ENCODE measurements around the gene ZNF124.
"Not testable (repeated sequence)": the region's sequence is repeated elsewhere in the genome, so short reads cannot be mapped to it uniquely, and the experiment has no call there.

ZNF124 gene

DNA sequence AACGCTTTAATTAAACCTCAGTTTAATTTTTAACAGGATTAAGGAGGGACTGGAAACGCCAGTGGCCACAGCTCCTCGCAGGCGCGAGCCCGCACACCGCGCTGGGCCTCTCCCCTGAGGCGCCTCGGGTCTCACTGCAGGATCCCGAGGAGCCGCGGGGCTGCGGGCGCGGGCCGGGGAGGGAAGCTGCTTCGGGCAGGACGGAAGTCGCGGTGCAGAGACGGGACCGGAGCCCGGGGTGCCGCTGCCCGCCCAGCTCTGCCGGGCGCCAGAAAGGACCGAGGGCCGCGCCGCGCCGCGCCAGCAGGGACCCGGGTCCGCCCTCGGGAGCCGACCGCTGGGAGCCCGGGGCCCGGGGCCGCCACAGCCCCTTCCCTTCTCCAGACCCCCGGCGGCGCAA lies 377 bp downstream of the ZNF124 start:
- DNase-seq (ENCODE audit: low spot score): not testable (repeated sequence)

DNA sequence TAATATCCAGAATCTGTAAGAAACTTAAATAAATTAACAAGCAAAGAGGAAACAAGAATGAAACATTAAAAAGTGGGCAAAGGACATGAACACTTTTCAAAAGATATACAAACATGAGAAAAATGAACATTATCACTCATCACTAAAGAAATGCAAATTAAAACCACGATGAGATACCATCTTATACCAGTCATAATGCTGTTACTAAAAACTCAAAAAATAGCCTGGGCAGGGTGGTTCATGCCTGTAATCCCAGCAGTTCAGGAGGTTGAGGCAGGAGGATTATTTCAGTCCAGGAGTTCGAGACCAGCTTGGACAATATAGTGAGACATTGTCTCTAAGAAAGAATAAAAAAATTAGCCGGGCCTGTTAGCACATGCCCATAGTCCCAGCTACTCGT lies 6.1 kb downstream of the ZNF124 start:
- no peak for DNase-seq (ENCODE audit: low spot score)

DNA sequence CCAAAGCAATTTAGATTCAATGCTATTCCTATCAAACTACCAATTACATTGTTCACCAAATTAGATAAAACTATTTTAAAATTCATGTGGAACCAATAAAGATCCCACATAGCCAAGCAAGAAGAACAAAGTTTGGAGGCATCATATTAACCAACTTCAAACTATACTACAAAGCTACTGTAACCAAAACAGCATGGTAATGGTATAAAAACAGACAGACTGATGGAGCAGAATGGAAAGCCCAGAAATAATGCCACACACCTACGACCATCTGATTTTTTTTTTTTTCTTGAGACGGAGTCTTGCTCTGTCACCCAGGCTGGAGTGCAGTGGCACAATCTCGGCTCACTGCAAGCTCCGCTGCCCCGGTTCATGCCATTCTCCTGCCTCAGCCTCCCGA lies 7.1 kb downstream of the ZNF124 start:
- no peak for DNase-seq (ENCODE audit: low spot score)

DNA sequence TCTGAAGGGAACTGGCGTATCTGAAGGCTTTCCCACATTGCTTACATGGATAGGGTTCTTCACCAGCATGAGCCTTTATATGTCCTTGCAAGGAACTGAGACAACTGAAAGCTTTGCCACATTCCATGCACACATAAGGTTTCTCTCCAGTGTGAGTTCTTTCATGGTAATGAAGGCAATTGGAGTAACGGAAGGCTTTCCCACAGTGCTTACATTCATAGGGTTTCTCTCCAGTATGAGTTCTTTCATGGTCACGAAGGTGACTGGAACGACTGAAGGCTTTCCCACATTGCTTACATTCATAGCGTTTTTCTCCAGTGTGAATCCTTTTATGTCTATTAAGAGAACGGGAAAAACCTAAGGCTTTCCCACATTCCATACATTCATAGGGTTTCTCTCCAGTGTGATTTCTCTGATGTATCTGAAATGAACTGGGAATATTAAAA lies 15.0 kb downstream of the ZNF124 start:
- no peak for DNase-seq (ENCODE audit: low spot score)

DNA sequence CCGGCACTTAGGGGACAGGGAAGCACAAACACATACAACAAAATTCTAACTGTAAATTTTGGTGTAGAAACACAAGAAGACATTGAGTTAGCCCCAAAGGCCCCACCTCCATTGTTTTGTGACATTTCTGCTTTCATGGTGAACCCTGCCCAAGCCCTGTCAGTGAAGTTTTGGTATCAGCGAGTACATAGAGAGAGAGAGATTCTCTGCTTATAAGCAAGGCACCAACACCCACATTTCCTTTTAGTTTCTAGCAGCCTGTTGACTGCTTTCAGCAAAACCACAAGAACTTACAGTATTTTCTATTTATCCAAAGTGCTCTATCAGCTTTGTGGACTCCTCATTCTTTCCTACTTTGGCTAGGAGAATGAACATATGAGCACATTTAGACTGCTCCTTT lies 24.0 kb downstream of the ZNF124 start:
- no peak for DNase-seq (ENCODE audit: low spot score)

DNA sequence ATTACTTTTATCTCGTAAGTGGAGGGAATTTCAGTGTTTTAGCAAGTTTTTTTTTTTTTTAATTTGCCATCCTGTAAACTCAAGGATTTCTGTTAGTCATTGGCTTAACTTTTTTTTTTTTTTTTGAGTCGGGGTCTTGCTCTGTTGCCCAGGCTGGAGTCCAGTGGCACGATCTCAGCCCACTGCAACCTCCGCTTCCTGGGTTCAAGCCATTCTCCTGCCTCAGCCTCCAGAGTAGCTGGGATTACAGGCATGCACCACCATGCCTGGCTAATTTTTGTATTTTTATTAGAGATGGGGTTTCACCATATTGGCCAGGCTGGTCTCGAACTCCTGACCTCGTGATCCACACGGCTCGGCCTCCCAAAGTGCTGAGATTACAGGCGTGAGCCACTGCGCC lies 24.7 kb downstream of the ZNF124 start:
- DNase-seq (ENCODE audit: low spot score): not testable (repeated sequence)

DNA sequence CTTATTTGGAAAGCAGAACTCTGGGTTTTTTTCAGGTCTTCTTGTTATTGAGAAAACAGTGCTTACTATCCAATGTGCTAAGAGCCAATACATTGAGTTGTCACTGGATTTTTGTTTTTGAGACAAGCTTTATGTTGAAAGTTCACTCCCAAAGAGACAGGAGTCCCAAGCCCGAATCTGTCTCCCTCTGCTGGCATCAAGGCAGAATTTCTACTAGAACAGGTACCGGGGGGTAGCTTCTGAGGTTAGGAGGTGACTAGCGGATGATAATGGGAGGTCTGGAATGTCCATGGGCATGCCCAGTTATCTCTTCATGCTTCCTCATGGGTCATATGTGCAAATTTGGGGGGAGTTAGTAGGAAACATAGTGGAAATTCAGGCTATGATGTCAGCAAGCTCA lies 25.1 kb downstream of the ZNF124 start:
- DNase-seq (ENCODE audit: low spot score): no peak

DNA sequence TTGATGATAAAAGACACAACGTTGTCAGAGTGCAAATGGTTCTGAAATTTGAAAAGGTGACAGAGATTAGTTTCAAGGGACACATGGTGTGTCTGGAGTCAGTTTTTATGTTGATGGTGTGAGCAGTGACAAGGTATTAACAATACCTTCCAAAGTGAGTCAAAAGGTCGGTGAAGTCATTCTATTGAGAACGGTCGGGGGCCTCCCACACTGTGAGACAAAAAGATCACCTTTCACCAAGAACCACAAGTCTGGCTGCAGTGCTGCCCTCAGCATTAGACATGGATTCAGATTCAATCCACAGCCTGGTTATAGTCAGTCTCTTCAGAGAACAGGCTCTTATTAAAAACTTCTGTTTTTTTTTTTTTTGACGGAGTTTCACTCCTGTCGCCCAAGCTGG lies 26.5 kb downstream of the ZNF124 start:
- DNase-seq (ENCODE audit: low spot score): no peak

DNA sequence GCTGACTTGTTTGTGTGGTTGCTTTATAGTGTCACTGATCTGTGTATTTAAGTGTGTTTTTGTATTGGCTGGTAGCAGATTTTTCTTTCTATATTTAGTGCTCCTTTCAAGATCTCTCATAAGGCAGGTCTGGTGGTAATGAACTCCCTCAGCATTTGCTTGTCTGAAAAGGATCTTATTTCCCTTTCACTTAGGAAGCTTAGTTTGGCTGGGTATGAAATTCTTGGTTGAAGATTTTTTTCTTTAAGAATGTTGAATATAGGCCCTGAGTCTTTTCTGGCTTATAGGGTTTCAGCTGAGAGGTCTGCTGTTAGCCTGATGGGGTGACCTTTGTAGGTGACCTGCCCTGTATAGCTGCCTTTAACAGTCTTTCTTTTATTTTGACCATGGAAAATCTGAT lies 32.3 kb downstream of the ZNF124 start:
- not testable (repeated sequence) for DNase-seq (ENCODE audit: low spot score)

DNA sequence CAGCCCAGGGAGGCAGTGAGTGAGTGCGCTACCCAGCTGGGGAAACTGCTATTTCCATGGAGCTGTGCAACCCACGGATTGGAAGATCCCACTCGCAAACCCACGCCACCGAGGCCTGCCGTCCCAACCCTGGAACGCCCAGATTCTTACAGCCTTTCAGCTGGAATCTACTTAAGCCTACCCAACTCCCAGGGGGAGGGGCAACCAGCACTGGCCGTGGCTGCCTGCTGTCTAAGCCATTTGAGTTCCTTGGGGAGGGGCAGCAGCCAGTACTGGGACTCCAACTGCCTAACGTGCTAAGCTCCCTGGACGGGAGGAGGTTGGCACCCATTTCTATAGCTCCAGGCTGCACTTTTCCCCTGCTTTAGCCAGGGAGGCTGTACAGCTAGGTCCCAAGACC lies 40.6 kb downstream of the ZNF124 start:
- no peak for DNase-seq (ENCODE audit: low spot score)

DNA sequence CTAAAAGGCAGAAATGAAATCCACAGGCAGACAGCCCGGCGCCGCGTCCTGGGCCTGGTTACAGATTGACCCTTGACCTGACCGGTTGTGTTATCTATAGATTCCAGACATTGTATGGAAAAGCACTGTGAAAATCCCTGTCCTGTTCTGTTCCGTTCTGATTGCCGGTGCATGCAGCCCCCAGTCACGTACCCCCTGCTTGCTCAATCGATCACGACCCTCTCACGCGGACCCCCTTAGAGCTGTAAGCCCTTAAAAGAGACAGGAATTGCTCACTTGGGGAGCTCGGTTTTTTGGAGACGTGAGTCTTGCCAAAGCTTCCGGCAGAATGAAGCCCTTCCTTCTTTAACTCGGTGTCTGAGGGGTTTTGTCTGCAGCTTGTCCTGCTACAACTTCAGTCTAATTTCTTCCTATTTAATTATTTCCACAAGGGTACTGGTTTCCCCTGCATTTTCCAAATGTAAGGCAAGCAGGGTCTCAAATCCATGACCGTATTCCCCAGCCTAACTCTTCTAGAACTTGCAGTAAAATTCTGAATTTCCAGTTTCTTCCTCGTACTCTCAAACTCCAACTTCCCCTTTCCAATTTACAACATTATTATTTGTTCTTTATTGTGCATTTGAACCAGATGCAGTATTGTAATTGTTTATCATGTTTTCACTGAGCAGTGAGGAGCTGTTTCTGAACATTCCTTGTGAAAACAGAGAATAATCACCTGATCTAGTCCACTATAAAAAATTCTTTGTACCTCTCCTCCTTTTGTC lies 44.1 kb downstream of the ZNF124 start:
- DNase-seq (ENCODE audit: low spot score): not testable (repeated sequence)

DNA sequence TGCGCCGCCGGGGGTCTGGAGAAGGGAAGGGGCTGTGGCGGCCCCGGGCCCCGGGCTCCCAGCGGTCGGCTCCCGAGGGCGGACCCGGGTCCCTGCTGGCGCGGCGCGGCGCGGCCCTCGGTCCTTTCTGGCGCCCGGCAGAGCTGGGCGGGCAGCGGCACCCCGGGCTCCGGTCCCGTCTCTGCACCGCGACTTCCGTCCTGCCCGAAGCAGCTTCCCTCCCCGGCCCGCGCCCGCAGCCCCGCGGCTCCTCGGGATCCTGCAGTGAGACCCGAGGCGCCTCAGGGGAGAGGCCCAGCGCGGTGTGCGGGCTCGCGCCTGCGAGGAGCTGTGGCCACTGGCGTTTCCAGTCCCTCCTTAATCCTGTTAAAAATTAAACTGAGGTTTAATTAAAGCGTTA lies 45.2 kb downstream of the ZNF124 start:
- not testable (repeated sequence) for DNase-seq (ENCODE audit: low spot score)

DNA sequence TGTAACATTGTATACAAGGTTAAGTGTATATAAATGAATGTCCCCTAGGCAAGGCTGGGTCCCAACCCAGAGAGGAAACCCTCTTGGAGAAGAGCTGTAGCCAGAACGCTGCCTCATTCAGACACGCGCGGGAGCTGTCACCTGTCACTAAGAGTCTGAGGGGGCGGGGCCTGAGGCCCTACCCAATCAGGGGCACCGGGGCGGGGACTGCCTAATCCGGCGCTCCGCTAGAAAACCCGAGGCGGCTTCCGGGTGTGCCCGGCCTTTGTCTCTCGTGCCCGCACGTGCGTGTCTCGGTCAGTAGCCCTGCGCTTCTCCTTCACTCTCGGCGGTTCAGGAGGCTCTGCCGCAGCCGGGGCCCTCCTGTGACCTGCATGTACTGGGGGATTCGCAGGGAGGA lies 45.7 kb downstream of the ZNF124 start:
- DNase-seq (ENCODE audit: low spot score): not testable (repeated sequence)

DNA sequence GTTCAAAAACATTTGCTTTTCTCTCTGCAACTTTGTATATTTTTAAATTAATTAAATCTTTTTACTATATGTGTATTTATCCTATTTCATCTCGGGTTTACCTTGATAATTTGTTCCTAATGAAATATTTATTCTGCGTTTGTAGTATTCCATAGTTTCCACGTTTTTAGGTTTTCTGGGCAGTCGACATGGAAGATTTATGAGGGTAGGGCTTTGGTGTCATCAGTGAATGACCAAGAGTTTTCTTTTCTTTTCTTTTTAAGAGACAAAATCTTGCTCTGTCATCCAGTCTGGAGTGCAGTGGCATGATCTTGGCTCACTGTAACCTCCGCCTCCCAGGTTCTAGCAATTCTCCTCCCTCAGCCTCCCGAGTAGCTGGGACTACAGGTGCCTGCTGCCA lies 50.4 kb downstream of the ZNF124 start:
- no peak for DNase-seq (ENCODE audit: low spot score)

DNA sequence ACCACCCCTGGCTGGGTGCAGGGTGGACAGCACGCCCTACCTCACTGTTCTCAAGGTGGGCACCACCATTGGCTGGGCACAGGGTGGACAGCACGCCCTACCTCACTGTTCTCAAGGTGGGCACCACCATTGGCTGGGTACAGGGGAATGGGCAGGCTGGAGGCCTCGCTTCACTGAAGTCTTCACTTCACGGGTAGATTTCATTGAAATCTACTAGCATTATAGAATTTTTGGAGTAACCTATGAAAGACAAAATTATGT lies 51.5 kb downstream of the ZNF124 start:
- DNase-seq (ENCODE audit: low spot score): not testable (repeated sequence)

DNA sequence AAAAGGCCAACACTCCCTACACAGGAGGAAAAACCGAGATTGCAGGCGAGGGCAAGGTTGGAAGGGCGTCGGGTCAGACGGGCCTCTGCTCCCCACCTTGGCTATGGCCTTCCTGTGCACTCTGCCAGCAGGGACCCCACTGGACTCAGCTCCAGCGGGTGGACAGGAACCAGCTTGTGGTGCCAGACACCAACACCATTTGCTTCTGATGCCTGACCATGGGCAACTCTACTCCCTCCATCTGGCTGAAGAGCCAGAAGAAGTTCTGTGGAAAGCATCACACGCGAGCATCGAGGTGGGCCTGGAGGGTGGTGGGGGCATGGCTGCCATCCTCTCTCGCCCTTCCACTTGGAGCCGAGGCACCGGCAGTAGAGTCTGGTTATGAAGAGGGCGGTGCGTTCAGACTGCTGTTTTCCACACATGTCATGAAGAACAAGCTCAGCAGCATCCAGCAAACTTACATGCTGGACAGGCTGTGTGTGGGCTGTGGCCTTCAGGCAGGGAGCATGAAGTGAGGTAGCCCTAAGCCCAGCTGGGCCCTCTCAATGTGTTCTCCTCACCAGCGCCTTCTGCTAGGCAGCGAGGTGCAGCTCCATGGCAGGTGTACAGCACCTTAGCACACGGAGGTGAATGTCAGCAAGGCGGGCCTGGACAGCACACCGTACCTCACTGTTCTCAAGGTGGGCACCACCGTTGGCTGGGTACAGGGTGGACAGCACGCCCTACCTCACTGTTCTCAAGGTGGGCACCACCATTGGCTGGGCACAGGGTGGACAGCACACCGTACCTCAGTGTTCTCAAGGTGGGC lies 52.0 kb downstream of the ZNF124 start:
- no peak for DNase-seq (ENCODE audit: low spot score)

DNA sequence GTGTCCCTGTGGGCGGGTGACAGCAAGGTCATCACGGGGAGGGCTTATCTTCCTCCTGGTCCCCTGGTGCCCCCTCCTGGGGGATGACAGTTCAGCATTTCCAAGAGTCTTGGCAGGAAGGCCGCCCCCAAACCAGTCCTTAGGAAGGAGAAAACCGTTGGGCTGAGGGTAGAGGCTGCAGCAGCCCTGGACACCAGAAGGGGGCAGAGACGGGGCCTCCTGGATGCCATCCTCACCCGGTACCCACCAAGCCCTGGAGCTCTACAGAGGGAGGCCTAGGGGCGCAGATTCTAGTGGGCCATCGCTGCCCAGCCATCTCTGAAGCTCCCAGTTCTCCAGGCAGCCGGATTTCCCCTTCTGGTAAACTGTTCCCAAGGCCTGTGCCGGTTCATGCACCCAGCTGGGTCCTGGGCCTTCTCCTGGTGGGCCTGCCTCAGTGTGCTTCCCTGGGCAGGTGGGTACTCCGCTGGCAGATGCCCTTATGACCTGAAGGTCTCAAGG lies 52.8 kb downstream of the ZNF124 start:
- no peak for DNase-seq (ENCODE audit: low spot score)

DNA sequence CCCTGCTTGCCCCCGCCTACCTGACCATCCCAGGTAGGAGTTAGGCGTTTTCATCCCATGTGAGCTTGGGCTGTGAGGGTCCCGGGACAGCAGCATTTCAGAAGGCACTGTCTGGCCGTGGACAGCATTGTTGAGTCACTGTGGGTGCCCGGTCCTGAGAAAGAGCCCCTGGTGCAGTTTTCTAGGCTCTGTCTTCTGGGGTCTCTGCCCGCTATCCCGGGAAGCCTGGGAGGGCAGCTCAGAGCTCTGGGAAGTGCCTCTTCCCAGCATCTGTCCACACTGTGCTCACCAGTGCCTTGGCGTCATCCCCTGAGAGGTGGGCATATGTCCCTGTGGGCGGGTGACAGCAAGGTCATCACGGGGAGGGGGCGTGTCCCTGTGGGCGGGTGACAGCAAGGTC lies 56.3 kb downstream of the ZNF124 start:
- no peak for DNase-seq (ENCODE audit: low spot score)

DNA sequence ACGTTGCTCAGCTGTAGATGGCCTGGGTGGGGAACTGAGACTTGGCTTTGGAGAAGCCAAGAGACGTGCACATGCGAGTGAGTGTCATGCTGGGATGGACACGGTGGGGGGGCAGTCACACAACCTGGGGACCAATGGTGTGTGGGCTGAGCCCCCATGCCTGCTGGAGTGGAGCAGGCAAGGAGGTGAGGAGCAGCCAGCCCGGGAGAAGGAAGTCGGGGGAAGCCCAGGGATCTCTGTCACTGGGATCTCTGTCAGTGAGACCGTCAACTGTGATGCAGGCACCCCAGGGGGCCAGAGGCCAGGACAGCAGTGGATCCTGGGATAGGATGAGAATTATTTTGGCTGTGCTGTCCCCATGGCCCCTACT lies 56.7 kb downstream of the ZNF124 start:
- no peak for DNase-seq (ENCODE audit: low spot score)

DNA sequence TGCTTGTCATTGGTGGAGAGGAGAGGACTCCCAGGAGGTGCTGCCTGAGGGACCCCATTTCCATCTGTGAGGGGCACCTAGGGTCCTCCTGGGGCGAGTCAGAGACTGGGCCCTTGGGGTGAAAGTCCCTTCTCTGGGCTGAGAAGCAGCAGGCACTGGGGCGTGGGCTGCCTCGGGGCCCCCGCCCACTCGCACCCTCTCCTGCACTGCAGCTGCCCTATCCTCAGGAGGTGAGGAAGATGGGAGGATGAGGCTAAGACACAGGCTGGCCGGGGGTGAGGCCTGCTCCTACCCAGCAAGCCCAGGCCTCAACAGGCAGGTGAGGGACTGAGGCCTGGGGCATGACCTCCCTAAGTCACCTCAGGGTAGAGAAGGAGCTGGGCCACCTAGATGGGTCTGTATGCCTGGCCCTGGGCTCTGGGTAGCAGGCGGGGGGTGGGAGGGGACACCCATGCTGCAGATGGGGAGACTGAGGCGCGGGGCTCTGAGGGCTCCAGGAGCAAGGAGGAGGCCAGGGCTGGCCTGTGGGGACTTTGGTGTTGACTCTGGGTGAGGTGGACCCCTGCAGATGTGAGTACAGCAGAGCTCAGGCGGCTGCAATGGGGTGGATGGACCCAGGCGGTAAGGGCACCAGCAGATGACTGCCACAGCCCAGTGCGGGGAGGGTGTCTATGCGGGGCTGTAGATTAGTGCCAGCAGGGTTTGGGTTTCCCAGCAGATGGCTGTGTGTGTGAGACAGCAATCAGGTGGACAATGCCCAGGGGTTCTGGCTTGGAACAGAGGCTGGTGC lies 57.3 kb downstream of the ZNF124 start:
- no peak for DNase-seq (ENCODE audit: low spot score)

DNA sequence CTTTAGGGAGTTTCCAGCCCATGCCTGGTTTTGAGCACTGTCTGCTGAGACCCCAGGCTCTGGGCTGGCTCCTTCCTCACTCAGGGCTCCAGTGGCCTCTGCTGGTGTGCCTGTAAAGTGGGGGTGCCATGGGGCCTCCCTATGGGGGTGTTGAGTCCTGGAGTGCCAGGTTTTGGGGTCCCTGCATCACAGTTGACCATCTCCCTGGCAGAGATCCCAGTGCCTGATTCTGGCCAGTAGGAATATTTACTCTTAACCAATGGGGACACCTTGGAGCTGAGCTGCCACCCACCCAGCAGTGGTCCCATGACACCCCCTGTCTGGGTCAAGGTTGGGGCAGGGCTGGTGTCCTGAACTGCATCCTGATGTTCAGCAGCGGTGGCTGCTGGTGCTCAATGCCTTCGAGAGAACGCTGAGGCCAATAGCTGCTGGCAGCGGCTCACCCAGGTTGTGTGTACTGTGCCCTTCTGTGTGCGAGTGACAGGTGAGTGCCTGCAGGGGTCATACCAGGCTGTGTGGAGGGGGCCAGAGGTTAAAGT lies 58.0 kb downstream of the ZNF124 start:
- DNase-seq (ENCODE audit: low spot score): no peak

DNA sequence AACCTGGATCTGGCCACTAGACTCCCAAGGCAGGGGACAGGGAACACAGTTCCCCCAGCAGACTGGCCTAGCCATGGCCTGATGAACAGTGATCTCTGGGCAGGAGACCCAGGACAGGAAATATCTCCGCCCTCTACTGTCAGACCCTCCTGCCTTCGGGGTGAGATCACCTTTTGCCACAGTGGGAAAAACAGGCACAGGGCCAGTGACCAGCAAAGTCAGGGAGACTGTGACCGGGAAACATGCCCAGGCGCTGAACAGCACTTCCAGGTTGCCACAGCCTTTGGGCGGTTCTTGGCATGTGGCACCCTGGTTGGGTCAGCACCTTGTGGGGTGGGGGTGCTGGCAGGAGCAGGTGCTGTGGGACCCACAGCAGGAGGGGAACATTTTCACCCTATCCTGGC lies 58.7 kb downstream of the ZNF124 start:
- no peak for DNase-seq (ENCODE audit: low spot score)

DNA sequence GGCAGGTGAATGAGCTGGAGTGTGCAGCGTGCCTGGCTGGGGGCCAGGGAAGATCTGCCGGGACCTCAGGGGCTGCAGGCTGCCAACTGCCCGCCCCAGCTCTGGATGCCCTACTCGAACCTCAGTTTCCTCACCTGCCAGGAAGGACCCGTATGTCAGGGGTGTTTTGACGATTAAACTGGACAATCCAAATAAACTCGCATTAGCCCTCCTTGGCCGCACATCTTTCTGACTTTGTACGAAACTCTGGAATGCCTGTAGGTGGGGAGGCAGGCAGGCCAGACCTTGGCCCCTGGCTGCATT lies 59.4 kb downstream of the ZNF124 start:
- DNase-seq (ENCODE audit: low spot score): no peak
